ENCODE data around the gene MSANTD1. TPM values are rescaled to one million over a fixed set of nuclear protein-coding genes. Genes with fewer than 3 reads are reported as not detected.

The MSANTD1 gene
- total RNA-seq, 2 donors from 2014 or later = 0.40 to 1.3 TPM

- no peaks in the 10 kb centered on the region for H3K27me3 ChIP-seq
- no peaks in the 10 kb centered on the region for H3K36me3 ChIP-seq
- no peaks in the 10 kb centered on the region for H3K4me1 ChIP-seq
- TF ChIP-seq, protein P1, sequence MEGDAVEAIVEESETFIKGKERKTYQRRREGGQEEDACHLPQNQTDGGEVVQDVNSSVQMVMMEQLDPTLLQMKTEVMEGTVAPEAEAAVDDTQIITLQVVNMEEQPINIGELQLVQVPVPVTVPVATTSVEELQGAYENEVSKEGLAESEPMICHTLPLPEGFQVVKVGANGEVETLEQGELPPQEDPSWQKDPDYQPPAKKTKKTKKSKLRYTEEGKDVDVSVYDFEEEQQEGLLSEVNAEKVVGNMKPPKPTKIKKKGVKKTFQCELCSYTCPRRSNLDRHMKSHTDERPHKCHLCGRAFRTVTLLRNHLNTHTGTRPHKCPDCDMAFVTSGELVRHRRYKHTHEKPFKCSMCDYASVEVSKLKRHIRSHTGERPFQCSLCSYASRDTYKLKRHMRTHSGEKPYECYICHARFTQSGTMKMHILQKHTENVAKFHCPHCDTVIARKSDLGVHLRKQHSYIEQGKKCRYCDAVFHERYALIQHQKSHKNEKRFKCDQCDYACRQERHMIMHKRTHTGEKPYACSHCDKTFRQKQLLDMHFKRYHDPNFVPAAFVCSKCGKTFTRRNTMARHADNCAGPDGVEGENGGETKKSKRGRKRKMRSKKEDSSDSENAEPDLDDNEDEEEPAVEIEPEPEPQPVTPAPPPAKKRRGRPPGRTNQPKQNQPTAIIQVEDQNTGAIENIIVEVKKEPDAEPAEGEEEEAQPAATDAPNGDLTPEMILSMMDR (IDR thresholded peaks at IDR 0.05) = no peak
- DNase-seq = peak; percentile 16
- no peak overlapping the region for H3K27ac ChIP-seq
- no peak overlapping the region for H3K9ac ChIP-seq (ENCODE audit: low read depth in 2 of 2, low read length in 2 of 2)
- intact Hi-C loops (cut with DNase I) = no loop called here
- no peaks in the 10 kb centered on the region for H3K9me3 ChIP-seq
- no peak overlapping the region for H3K4me3 ChIP-seq
Measured at GRCh38 chr4:3257556-3258482, 8.9 kb downstream of the MSANTD1 start.

- Histone ChIP-seq H3K9me3 (no peaks in the 10 kb centered on the region), H3K36me3 (no peaks in the 10 kb centered on the region), H3K9ac (ENCODE audit: low read depth in 2 of 2, low read length in 2 of 2) (no peak overlapping the region), H3K4me3 (no peak overlapping the region), H3K27ac (no peak overlapping the region), H3K27me3 (no peaks in the 10 kb centered on the region), H3K4me1 (no peaks in the 10 kb centered on the region)
- intact Hi-C loops (cut with DNase I) = no loop called here
- DNase-seq = peak; percentile 12
- TF ChIP-seq, protein P1 (IDR thresholded peaks at IDR 0.05) = no peak
Measured at GRCh38 chr4:3261411-3262207, 12.7 kb downstream of the MSANTD1 start.

DNA sequence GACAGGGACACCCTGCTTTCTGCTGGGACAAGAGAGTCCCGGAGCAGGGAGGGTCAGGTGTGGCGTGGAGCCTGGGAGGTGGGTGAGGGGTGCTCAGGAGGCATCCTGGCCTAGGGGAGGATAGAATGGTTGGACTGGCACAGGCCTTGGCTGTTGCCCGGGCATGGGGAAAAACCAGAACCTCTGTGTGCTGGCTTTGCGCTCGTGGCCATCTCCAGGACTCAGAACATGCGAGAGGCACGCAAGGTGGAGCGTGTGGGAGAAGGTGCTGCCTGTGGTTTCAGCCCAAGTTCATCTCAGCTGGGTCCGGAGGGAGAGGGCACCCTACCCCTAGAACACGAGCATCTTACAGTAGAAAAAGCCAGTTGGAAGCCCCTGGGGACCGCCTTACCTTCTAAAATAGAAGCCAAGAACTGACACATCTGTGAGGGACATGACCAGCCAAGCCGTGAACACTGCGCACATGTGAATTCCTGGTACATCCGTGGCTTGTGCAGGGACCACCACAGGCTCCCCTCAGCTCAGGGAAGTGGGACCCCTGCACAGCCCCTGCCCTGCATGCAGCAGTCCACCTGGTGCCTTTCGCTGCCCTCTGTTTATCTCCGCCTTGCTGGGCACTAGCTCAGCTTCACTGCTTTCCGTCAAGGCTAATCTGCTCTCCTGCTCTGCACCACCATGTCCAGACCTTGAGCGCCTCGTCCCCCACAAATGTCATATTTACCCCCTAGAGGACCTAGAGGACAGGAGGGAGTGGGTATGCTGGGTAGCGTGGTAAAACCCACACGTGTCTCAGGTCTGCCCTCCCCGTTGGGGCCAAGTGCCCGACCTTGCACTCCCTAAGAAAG, 13.5 kb downstream of the MSANTD1 start:
- no peaks in the 10 kb centered on the region for H3K36me3 ChIP-seq
- peak; percentile 13 for DNase-seq
- H3K9me3 ChIP-seq = no peaks in the 10 kb centered on the region
- TF ChIP-seq, protein P1 (IDR thresholded peaks at IDR 0.05) = no peak
- intact Hi-C loops (cut with DNase I) = no loop called here
- no peak overlapping the region for H3K4me3 ChIP-seq
- no peaks in the 10 kb centered on the region for H3K27me3 ChIP-seq
- no peak overlapping the region for H3K27ac ChIP-seq
- H3K9ac ChIP-seq (ENCODE audit: low read depth in 2 of 2, low read length in 2 of 2) = no peak overlapping the region
- no peaks in the 10 kb centered on the region for H3K4me1 ChIP-seq

GRCh38 chr4:3263053-3263875, 14.3 kb downstream of the MSANTD1 start:
- H3K9me3 ChIP-seq = no peaks in the 10 kb centered on the region
- no peaks in the 10 kb centered on the region for H3K36me3 ChIP-seq
- no peaks in the 10 kb centered on the region for H3K4me1 ChIP-seq
- peak; percentile 10 for DNase-seq
- H3K27me3 ChIP-seq = no peaks in the 10 kb centered on the region
- no peak overlapping the region for H3K4me3 ChIP-seq
- H3K27ac ChIP-seq = no peak overlapping the region
- intact Hi-C loops (cut with DNase I) = no loop called here
- no peak overlapping the region for H3K9ac ChIP-seq (ENCODE audit: low read depth in 2 of 2, low read length in 2 of 2)
- TF ChIP-seq, protein P1 (IDR thresholded peaks at IDR 0.05) = no peak

All from colonic mucosa (tissue), 4 donors.